Measurements from ENCODE around the gene SPSB2. TPM values are rescaled to one million over a fixed set of nuclear protein-coding genes. Genes with fewer than 3 reads are reported as not detected.

Gene SPSB2
- total and polyA plus RNA-seq, 9 of the 15 experiments (the other 6 are each of a cell fraction or from before 2014, with no cell fraction given): 0.10 to 10.6 (median 1.9) TPM

GRCh38 chr12:6904280-6905276 lies 31.5 kb upstream of the SPSB2 start, which contains the start of gene LRRC23 (continued):
- no peak for TF ChIP-seq GTF2A2 (tag; IDR thresholded peaks at IDR 0.05)
- no peak for TF ChIP-seq MCM2 (IDR thresholded peaks at IDR 0.05; ENCODE audit: low read depth)
- TF ChIP-seq, protein P1, sequence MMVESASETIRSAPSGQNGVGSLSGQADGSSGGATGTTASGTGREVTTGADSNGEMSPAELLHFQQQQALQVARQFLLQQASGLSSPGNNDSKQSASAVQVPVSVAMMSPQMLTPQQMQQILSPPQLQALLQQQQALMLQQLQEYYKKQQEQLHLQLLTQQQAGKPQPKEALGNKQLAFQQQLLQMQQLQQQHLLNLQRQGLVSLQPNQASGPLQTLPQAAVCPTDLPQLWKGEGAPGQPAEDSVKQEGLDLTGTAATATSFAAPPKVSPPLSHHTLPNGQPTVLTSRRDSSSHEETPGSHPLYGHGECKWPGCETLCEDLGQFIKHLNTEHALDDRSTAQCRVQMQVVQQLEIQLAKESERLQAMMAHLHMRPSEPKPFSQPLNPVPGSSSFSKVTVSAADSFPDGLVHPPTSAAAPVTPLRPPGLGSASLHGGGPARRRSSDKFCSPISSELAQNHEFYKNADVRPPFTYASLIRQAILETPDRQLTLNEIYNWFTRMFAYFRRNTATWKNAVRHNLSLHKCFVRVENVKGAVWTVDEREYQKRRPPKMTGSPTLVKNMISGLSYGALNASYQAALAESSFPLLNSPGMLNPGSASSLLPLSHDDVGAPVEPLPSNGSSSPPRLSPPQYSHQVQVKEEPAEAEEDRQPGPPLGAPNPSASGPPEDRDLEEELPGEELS (CRISPR knock-in tag; IDR thresholded peaks at IDR 0.05; ENCODE audit: borderline replicate concordance): no peak
- TF ChIP-seq ZNF696 (CRISPR knock-in tag; conservative IDR thresholded peaks at IDR 0.05): no peak
- no peak for TF ChIP-seq ZNF589 (CRISPR knock-in tag; IDR thresholded peaks at IDR 0.05; ENCODE audit: low read depth)
- TF ChIP-seq ZNF639 (CRISPR knock-in tag; conservative IDR thresholded peaks at IDR 0.05 in 1 of 2, IDR thresholded peaks at IDR 0.05 in 1 of 2): no peak
- TF ChIP-seq ATF2 (CRISPR knock-in tag; IDR thresholded peaks at IDR 0.05): no peak
- TF ChIP-seq ZNF407 (IDR thresholded peaks at IDR 0.05; ENCODE audit: low read depth): no peak
- TF ChIP-seq EP400 (IDR thresholded peaks at IDR 0.05): 0 out of 2 replicates have a peak, but pooled peaks have one; percentile 24
- TF ChIP-seq PHF8 (IDR thresholded peaks at IDR 0.05; ENCODE audit: borderline replicate concordance, low read length): peak; percentile 66; the same call in 1 of the 2 replicates
- peak; percentile 21 to 31; a peak in 1 of 4 replicates for TF ChIP-seq SIN3A (IDR thresholded peaks at IDR 0.05; ENCODE audit: borderline replicate concordance in 2 of 2, control insufficient read depth in 1 of 2, low read depth in 2 of 2, low read length in 2 of 2)

Data from K562 (cell line).